ENCODE data around the gene GP1BB. TPM values are rescaled to one million over a fixed set of nuclear protein-coding genes. Genes with fewer than 3 reads are reported as not detected.

GP1BB gene
- total RNA-seq, 1 experiment from 2014 or later = 6.2 TPM

GRCh38 chr22:19766511-19767426 is 43.4 kb downstream of the GP1BB start:
- peak; percentile 43 for DNase-seq (ENCODE audit: low read depth)

- no peak for DNase-seq (ENCODE audit: low read depth)
Observed at GRCh38 chr22:19767427-19768341, 44.3 kb downstream of the GP1BB start.

GRCh38 chr22:19769393-19769715 is 46.0 kb downstream of the GP1BB start:
- DNase-seq (ENCODE audit: low read depth) = no peak

GRCh38 chr22:19770349-19771220 is 47.2 kb downstream of the GP1BB start:
- no peak for DNase-seq (ENCODE audit: low read depth)

- no peak for DNase-seq (ENCODE audit: low read depth)
Observed at GRCh38 chr22:19772422-19772672, 49.0 kb downstream of the GP1BB start.

GRCh38 chr22:19772673-19773469 is 49.5 kb downstream of the GP1BB start:
- no peak for DNase-seq (ENCODE audit: low read depth)

GRCh38 chr22:19773470-19774040 is 50.2 kb downstream of the GP1BB start:
- DNase-seq (ENCODE audit: low read depth) = no peak

Other genes with a start within 250 kb of the GP1BB start
- gene UFD1, start 244.3 kb upstream of the GP1BB start, total RNA-seq (2014; rRNA removed; shearing (Covaris generic)) = 144 and 159 TPM in 2 replicates
- gene CDC45, start 243.6 kb upstream of the GP1BB start, total RNA-seq (2014; rRNA removed; shearing (Covaris generic)) = 49.5 and 51.4 TPM in 2 replicates
- gene CLDN5, start 199.1 kb upstream of the GP1BB start, total RNA-seq (2014; rRNA removed; shearing (Covaris generic)) = 0.11 TPM in 1 of 2 replicates, not detected in the other
- gene SEPTIN5, start 9.0 kb upstream of the GP1BB start, total RNA-seq (2014; rRNA removed; shearing (Covaris generic)) = 6.1 and 7.8 TPM in 2 replicates
- 1.1 and 1.6 TPM in 2 replicates for gene TBX1, start 37.2 kb downstream of the GP1BB start, total RNA-seq (2014; rRNA removed; shearing (Covaris generic))
- 16.1 and 17.0 TPM in 2 replicates for gene GNB1L, start 131.3 kb downstream of the GP1BB start, total RNA-seq (2014; rRNA removed; shearing (Covaris generic))
- gene RTL10, start 131.3 kb downstream of the GP1BB start, total RNA-seq (2014; rRNA removed; shearing (Covaris generic)) = 8.2 and 11.2 TPM in 2 replicates
- 128 and 166 TPM in 2 replicates for gene COMT, start 218.2 kb downstream of the GP1BB start, total RNA-seq (2014; rRNA removed; shearing (Covaris generic))
- gene TXNRD2, start 218.3 kb downstream of the GP1BB start, total RNA-seq (2014; rRNA removed; shearing (Covaris generic)) = 31.9 and 40.2 TPM in 2 replicates

Data from Daoy (cell line).